Endometrial microvascular endothelial cells (primary cell): ENCODE data around the gene AKR1B1. TPM values are rescaled to one million over a fixed set of nuclear protein-coding genes. Genes with fewer than 3 reads are reported as not detected.

Experiments
- total RNA-seq: library from RNA; depleted of rRNA; stranded (reverse); fragments of >200 nt; gene quantifications from one replicate; pipeline ENCODE4 v1.2.3, GENCODE V29; 2015; ENCODE audit errors: inconsistent ontology term

AKR1B1 gene
- total RNA-seq, 1 donor from 2014 or later, result 213 TPM

Other genes starting within 250 kb of the AKR1B1 start
- gene SLC35B4, start 142.2 kb downstream of the AKR1B1 start, total RNA-seq, result 14.7 TPM
- 0.56 TPM for gene AKR1B10, start 68.5 kb upstream of the AKR1B1 start, total RNA-seq
- not detected for gene AKR1B15, start 90.0 kb upstream of the AKR1B1 start, total RNA-seq
- 22.6 TPM for gene BPGM, start 187.8 kb upstream of the AKR1B1 start, total RNA-seq